GM12865 (cell line): ENCODE results near the gene TMPRSS13.
"Not testable (repeated sequence)": the region's sequence is repeated elsewhere in the genome, so short reads cannot be mapped to it uniquely, and the experiment has no call there.

ENCODE experiments used
- DNase-seq: peaks from one replicate; pipeline ENCODE4 v3.0.0; 2010; ENCODE audit warnings: low read depth
- H3K4me3 ChIP-seq: 2 replicates; pipeline ENCODE4 v1.5.1; 2011; ENCODE audit warnings: mild to moderate bottlenecking, low read depth, low read length, control low read depth
- TF ChIP-seq, protein P1 (sequence below): IDR thresholded peaks from 2 replicates; pipeline ENCODE4 v1.5.1; 2011; ENCODE audit warnings: low read length, control low read depth, low read depth, inconsistent platforms; ENCODE audit not compliant: insufficient read depth; ENCODE audit errors: missing control alignments

The TMPRSS13 gene

DNA sequence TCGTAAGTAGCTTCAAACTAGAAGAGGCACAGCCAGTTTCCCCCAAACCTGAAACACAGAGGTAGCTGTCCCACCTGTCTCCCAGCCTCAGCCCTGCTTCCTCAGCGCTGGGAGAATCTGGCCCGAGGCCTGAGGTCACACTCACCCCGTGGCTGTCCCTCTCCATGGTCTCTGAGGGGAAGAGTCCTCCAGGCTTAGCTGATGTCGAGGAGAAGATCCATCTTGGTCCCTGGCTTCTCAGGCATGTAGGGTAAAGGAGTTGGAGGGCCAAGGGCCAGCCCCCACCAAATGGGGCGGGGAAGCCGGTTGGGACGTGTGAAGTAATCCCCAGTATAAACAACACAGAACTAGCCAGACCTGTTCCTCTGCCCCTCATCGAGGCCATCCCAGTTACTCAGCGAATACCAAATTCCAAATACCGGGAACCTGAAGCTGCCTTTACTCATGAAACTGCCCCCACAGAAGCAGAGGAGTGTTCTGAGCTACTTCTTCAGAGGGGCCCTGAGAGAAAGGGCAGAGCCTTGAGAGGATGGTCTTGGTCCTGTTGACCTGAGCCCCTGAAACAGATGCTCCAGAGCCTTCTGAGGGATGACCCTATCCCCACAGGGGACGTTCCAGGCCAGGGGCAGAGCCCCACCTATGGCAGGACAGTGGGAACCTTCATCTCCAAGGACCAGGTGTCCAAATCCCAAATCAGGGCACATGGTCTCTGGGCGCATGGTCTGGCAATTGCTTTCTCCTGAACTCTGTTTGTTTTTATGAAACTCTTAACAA, at the start of gene TMPRSS13:
TMPRSS13 (minus strand) TSS at position 261 of the 774 bp plus-strand sequence; CDS start at position 166, 95 bp downstream.
- no peak for DNase-seq
- no peak within 1 kb of the TSS for H3K4me3 ChIP-seq

DNA sequence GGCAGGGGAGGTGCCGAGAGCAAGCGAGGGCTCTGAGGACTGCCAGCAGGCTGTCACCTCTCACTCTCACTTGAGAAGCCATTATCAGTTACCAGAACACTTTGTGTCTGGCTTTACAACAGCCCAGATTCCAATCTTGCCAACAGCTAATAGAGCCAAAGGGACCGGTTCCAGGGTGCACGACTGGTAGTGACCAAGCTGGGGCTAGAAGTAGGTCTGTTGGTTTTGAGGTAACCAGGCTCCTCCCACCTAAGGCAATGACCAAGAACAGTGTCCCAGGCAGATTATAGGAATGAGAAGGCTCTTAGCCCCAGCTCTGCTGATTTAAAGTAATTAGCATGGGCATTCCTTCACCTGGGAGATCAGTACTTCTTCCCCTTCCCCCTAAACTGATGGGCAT, 49.8 kb upstream of the TMPRSS13 start:
- TF ChIP-seq, protein P1, sequence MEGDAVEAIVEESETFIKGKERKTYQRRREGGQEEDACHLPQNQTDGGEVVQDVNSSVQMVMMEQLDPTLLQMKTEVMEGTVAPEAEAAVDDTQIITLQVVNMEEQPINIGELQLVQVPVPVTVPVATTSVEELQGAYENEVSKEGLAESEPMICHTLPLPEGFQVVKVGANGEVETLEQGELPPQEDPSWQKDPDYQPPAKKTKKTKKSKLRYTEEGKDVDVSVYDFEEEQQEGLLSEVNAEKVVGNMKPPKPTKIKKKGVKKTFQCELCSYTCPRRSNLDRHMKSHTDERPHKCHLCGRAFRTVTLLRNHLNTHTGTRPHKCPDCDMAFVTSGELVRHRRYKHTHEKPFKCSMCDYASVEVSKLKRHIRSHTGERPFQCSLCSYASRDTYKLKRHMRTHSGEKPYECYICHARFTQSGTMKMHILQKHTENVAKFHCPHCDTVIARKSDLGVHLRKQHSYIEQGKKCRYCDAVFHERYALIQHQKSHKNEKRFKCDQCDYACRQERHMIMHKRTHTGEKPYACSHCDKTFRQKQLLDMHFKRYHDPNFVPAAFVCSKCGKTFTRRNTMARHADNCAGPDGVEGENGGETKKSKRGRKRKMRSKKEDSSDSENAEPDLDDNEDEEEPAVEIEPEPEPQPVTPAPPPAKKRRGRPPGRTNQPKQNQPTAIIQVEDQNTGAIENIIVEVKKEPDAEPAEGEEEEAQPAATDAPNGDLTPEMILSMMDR, result no peak
- DNase-seq, result no peak
- H3K4me3 ChIP-seq, result no peak overlapping the region

More for the DNA sequence above, at the start of gene TMPRSS13:
- TF ChIP-seq, protein P1, result no peak

DNA sequence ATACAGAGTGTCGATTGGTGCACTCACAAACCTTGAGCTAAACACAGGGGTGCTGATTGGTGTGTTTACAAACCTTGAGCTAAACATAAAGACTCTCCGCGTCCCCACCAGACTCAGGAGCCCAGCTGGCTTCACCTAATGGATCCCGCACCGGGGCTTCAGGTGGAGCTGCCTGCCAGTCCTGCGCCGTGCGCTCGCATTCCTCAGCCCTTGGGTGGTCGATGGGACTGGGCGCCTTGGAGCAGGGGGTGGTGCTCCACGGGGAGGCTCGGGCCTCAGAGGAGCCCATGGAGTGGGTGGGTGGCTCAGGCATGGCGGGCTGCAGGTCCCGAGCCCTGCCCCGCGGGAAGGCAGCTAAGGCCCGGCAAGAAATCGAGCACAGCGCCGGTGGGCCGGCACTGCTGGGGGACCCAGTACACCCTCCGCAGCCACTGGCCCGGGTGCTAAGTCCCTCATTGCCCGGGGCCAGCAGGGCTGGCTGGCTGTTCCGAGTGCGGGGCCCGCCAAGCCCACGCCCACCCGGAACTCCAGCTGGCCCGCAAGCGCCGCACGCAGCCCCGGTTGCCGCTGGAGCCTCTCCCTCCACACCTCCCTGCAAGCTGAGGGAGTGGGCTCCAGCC, 49.2 kb upstream of the TMPRSS13 start:
- not testable (repeated sequence) for DNase-seq, H3K4me3 ChIP-seq

DNA sequence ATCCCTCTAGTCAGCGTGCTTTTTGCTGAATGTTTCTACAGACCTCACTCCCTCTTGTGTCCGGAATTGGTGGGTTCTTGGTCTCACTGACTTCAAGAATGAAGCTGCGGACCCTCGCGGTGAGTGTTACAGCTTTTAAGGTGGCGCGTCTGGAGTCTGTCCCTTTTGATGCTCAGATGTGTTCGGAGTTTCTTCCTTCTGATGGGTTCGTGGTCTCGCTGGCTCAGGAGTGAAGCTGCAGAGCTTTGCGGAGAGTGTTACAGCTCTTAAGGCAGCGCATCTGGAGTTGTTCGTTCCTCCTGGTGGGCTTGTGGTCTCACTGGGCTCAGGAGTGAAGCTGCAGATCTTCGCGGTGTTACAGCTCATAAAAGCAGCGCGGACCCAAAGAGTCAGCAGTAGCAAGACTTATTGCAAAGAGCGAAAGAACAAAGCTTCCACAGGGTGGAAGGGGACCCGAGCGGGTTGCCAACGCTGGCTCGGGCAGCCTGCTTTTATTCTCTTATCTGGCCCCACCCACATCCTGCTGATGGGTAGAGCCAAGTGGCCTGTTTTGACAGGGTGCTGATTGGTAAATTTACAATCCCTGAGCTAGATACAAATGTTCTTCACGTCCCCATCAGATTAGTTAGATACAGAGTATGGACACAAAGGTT, 48.5 kb upstream of the TMPRSS13 start:
- not testable (repeated sequence) for DNase-seq, H3K4me3 ChIP-seq

DNA sequence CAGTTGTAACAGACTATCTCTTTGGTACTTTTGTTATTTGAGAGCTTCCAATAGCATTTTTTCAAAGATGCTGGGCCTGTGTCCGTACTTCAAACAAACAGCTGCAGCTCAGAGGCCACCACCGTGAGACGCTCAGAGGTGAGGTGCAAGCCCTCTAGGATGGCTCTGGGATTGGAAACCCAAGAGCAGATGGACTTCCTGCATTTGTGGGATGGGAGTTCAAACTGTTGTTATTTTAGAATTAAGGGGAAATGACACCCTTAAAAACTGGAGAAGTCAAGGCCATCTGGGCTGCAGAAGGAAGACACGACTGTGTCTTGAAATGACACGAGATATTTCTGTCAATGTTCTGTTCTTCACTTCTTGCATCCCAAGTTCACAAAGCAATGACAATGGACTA, 47.8 kb upstream of the TMPRSS13 start:
- H3K4me3 ChIP-seq, result no peak overlapping the region
- TF ChIP-seq, protein P1, result no peak
- DNase-seq, result no peak

DNA sequence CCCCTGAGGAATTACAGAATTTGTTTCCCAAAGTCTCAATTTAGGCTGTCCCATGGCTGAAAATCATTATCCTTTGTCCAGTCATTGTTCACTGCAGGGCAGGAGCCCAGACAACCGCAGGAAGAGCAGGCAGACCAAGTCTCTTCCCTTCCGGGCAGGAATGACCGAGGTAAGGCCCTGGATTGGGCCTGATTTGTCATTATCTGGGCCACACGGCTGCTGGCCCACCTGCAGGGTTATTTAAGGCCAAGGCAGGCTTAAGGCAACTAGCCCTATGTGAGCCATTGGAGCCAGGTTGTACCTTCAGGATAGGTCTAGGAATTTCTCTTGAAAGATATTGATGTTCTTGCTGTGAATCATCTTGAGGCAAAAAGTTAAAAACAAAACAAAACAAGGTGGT, 47.2 kb upstream of the TMPRSS13 start:
- TF ChIP-seq, protein P1, result no peak
- H3K4me3 ChIP-seq, result no peak overlapping the region
- DNase-seq, result no peak

DNA sequence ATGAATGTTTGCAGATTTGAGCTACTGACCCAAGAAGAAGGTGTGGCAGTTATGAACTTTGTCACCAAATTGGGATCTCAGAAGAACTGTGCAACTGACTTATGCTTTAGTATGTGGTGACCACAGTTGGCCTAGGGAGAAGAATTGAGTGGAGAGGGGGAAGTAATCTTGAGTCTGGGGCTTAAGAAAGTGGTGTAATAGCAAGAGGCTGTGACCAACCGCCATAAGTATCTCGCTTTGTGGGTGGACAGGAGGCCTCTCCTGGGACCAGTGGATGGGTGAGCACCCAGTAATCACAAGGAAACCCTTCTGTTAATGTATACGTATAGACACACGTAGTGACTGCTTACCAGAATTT, 44.3 kb upstream of the TMPRSS13 start:
- TF ChIP-seq, protein P1, result no peak
- no peak for DNase-seq
- no peak overlapping the region for H3K4me3 ChIP-seq
